HepG2 (cell line): Measurements from ENCODE around the gene ZNF563. TPM values are rescaled to one million over a fixed set of nuclear protein-coding genes. Genes with fewer than 3 reads are reported as not detected.
A peak's percentile ranks its signal among the peaks of the same experiment; 100 is the strongest.

Source experiments
- ASH2L ChIP-seq: fragments of 300-600, 200-600 bp; sonication (generic); IDR thresholded peaks from 2 replicates; pipeline ENCODE4 v1.7.0; 2017; ENCODE audit warnings: low read depth, mild to moderate bottlenecking, moderate library complexity, mixed read lengths, low read length; ENCODE audit not compliant: insufficient read length
- CBFB ChIP-seq: sonication (generic); formaldehyde crosslinking; IDR thresholded peaks from 2 replicates; pipeline ENCODE4 v1.4.0; 2020; ENCODE audit warnings: missing genetic modification reagents
- HMG20B ChIP-seq: conservative IDR thresholded peaks from 2 replicates; pipeline ENCODE4 v1.6.1; 2016; ENCODE audit warnings: missing genetic modification reagents, missing compliant biosample characterization
- MLLT10 ChIP-seq: sonication (generic); formaldehyde crosslinking; IDR thresholded peaks from 2 replicates; pipeline ENCODE4 v1.4.0; 2020; ENCODE audit warnings: missing genetic modification reagents
- NR2F6 ChIP-seq, 2 experiments: IDR thresholded peaks; 2 replicates each; pipeline ENCODE4 v1.6.1; 2016; ENCODE audit warnings: antibody characterized with exemption in 1 of 2, mild to moderate bottlenecking in 1 of 2
- RARA ChIP-seq: IDR thresholded peaks from 2 replicates; pipeline ENCODE4 v1.6.1; 2016; ENCODE audit warnings: missing genetic modification reagents, missing compliant biosample characterization
- REL ChIP-seq: sonication (generic); formaldehyde crosslinking; conservative IDR thresholded peaks from 2 replicates; pipeline ENCODE4 v1.8.0; 2022; ENCODE audit warnings: mild to moderate bottlenecking, missing genetic modification reagents, moderate library complexity
- REST ChIP-seq, 2 experiments: IDR thresholded peaks; 2 replicates each; pipeline ENCODE4 v1.6.1; 2011 to 2012; ENCODE audit warnings: low read length in 2 of 2, borderline replicate concordance in 1 of 2, low read depth in 1 of 2, mild to moderate bottlenecking in 1 of 2, moderate library complexity in 1 of 2
- SIN3A ChIP-seq: IDR thresholded peaks from 2 replicates; pipeline ENCODE4 v1.6.1; 2011; ENCODE audit warnings: low read depth, mild to moderate bottlenecking, control low read depth, low read length, borderline replicate concordance
- SRSF1 ChIP-seq: fragments of 200-400 bp; formaldehyde crosslinking; optimal IDR thresholded peaks from 2 replicates; pipeline ENCODE3; 2017; ENCODE audit warnings: mild to moderate bottlenecking, low read depth, low read length, moderate library complexity
- TAF15 ChIP-seq: fragments of 200-400 bp; formaldehyde crosslinking; IDR thresholded peaks from one replicate; pipeline ENCODE4 v1.6.1; 2018; ENCODE audit warnings: mild to moderate bottlenecking, low read depth, low read length; ENCODE audit not compliant: poor library complexity, severe bottlenecking
- ZBTB10 ChIP-seq: sonication (generic); formaldehyde crosslinking; IDR thresholded peaks from 2 replicates; pipeline ENCODE4 v1.4.0; 2020; ENCODE audit warnings: missing genetic modification reagents, borderline replicate concordance
- ZNF24 ChIP-seq: fragments of 450-650 bp; IDR thresholded peaks from 2 replicates; pipeline ENCODE4 v1.6.1; 2017; ENCODE audit warnings: antibody characterized with exemption, mild to moderate bottlenecking
- ZNF256 ChIP-seq: sonication (generic); formaldehyde crosslinking; conservative IDR thresholded peaks from 2 replicates; pipeline ENCODE4 v1.4.0; 2020; ENCODE audit warnings: missing genetic modification reagents
- ZNF546 ChIP-seq: sonication (generic); formaldehyde crosslinking; conservative IDR thresholded peaks from 2 replicates; pipeline ENCODE4 v1.8.1; 2023; ENCODE audit warnings: mild to moderate bottlenecking, missing genetic modification reagents
- ZNF616 ChIP-seq: sonication (generic); formaldehyde crosslinking; IDR thresholded peaks from 2 replicates; pipeline ENCODE4 v1.5.0; 2020; ENCODE audit warnings: low read depth, mild to moderate bottlenecking, missing genetic modification reagents
- ZNF678 ChIP-seq: sonication (generic); formaldehyde crosslinking; IDR thresholded peaks from 2 replicates; pipeline ENCODE4 v1.4.0; 2020; ENCODE audit warnings: mild to moderate bottlenecking, missing genetic modification reagents
- ZNF746 ChIP-seq: sonication (generic); formaldehyde crosslinking; IDR thresholded peaks from 2 replicates; pipeline ENCODE4 v1.8.0; 2022; ENCODE audit warnings: mild to moderate bottlenecking, missing genetic modification reagents
- ZSCAN31 ChIP-seq: sonication (generic); formaldehyde crosslinking; IDR thresholded peaks from 2 replicates; pipeline ENCODE4 v1.5.0; 2020; ENCODE audit warnings: low read depth, mild to moderate bottlenecking, missing genetic modification reagents
- polyA plus RNA-seq, 8 experiments: library from polyadenylated mRNA; depleted of rRNA in 3 of 8; stranded (reverse) in 7 of 8; unstranded in 1 of 8; fragments of >200 nt; fragmentation: Illumina TruSeq in 4 of 8; extraction: Trizol in 4 of 8; gene quantifications; 2 replicates each; pipeline versions ENCODE4 v1.2.1 to v1.2.3, GENCODE V29; 2011 to 2016; ENCODE audit warnings: low read depth in 4 of 8, missing spikeins in 1 of 8, mixed read lengths in 1 of 8; ENCODE audit not compliant: insufficient read depth in 1 of 8
- total RNA-seq, 5 experiments: library from RNA; depleted of rRNA; stranded (reverse); fragments of >200 nt; fragmentation: Illumina TruSeq; extraction: Trizol; gene quantifications; 2 replicates each; pipeline ENCODE4 v1.2.3, GENCODE V29; 2016; ENCODE audit warnings: low read depth in 1 of 5
- TF ChIP-seq, protein P1 (sequence below): sonication (generic); formaldehyde crosslinking; IDR thresholded peaks from 2 replicates; pipeline ENCODE4 v1.4.0; 2020; ENCODE audit warnings: missing genetic modification reagents

The ZNF563 gene
- total and polyA plus RNA-seq, 2 of the 13 experiments (the other 11 are each of a cell fraction or from before 2014, with no cell fraction given), result 7.5 to 19.5 TPM

DNA sequence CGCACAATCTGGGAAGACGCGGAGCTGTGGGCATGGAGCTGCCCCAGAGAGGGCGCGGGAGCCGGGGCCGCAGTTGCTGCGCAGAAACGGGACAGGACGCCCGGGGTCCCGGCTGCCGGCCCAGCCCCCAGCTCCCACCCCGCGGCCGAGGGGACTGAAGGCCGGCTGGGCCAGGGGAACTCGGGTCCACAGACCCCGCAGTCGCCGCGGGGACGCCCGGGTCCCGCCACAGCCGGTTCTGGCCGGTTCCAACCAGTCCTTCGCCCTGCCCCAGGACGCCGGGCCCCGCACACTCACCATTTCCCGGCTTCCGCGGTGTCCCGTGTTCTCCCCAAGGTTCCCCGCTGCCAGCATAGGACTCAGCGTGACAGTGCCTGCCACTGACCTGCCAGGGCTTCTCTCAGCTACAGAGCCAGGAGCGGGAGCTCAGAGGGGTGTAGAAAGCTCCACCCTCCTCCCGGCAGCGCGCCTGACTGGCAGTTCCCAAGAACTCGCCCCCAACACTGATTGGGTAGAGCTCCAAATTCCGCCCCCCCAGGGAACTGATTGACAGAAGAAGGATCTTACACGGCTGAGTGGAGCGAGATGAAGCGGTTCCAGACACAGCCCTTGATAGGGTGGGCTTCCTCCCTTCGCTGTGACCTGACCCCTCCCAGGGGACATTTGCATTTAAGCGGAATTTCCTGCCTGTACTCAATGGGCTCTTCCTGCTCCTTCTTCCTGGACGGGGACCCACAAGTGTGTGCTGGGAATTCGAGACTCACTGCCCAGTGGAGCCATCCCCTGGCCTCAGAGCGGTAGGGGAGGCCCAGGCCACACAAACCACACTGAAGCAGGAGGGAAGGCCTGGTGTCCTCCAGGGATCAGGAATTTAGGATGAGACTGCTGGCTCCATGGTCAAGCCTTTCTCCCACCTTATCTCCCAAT is 32.1 kb upstream of the ZNF563 start, which contains the start of gene ZNF442 (continued):
- TF ChIP-seq SRSF1 (peak; percentile 54), ZNF678 (CRISPR knock-in tag) (no peak), ZSCAN31 (CRISPR knock-in tag) (peak; percentile 52; the same call in 1 of the 2 replicates), HMG20B (CRISPR knock-in tag) (0 out of 2 replicates have a peak, but pooled peaks have one; percentile 12), ZNF616 (CRISPR knock-in tag) (no peak), ZNF746 (peak; percentile 53; the same call in 1 of the 2 replicates), RARA (CRISPR knock-in tag) (no peak; the same call in 1 of the 2 replicates), ZBTB10 (no peak), ZNF24 (no peak), MLLT10 (CRISPR knock-in tag) (no peak), CBFB (CRISPR knock-in tag) (no peak; the same call in 1 of the 2 replicates), SIN3A (peak; percentile 46; the same call in 1 of the 2 replicates), ZNF256 (CRISPR knock-in tag) (no peak), ZNF546 (CRISPR knock-in tag) (no peak; the same call in 1 of the 2 replicates), REL (CRISPR knock-in tag) (no peak), ASH2L (peak; percentile 14), REST (IDR thresholded peaks at IDR 0.05; ENCODE audit: borderline replicate concordance in 1 of 2, low read depth in 1 of 2, low read length in 2 of 2) (no peak), TAF15 (no peak), NR2F6 (IDR thresholded peaks at IDR 0.05) (no peak; the same call in 1 of the 2 replicates), NR2F6 (CRISPR knock-in tag; IDR thresholded peaks at IDR 0.05) (peak; percentile 64)
- TF ChIP-seq, protein P1, sequence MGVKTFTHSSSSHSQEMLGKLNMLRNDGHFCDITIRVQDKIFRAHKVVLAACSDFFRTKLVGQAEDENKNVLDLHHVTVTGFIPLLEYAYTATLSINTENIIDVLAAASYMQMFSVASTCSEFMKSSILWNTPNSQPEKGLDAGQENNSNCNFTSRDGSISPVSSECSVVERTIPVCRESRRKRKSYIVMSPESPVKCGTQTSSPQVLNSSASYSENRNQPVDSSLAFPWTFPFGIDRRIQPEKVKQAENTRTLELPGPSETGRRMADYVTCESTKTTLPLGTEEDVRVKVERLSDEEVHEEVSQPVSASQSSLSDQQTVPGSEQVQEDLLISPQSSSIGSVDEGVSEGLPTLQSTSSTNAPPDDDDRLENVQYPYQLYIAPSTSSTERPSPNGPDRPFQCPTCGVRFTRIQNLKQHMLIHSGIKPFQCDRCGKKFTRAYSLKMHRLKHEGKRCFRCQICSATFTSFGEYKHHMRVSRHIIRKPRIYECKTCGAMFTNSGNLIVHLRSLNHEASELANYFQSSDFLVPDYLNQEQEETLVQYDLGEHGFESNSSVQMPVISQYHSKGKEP, result no peak
